HG03196 (cell line): ENCODE data around the gene CA10.

Source experiments
- ATAC-seq: cut with Tn5 transposase; IDR thresholded peaks from one replicate; pipeline ENCODE4 v1.9.1; 2021; ENCODE audit not compliant: unreplicated experiment

CA10 gene

GRCh38 chr17:51699303-51699702 lies 459.2 kb downstream of the CA10 start:
- ATAC-seq: no peak

GRCh38 chr17:51692917-51693316 lies 465.6 kb downstream of the CA10 start:
- ATAC-seq: no peak

- ATAC-seq: no peak
These were observed 470.6 kb downstream of the CA10 start for GRCh38 chr17:51687887-51688286.

GRCh38 chr17:51685287-51685909 lies 473.1 kb downstream of the CA10 start:
- ATAC-seq: no peak

- no peak for ATAC-seq
These were observed 474.3 kb downstream of the CA10 start for GRCh38 chr17:51684214-51684613.

GRCh38 chr17:51683291-51683690 lies 475.2 kb downstream of the CA10 start:
- no peak for ATAC-seq

- ATAC-seq: no peak
These were observed 476.4 kb downstream of the CA10 start for GRCh38 chr17:51682115-51682514.

GRCh38 chr17:51677875-51678274 lies 480.6 kb downstream of the CA10 start:
- ATAC-seq: no peak

- ATAC-seq: no peak
These were observed 481.6 kb downstream of the CA10 start for GRCh38 chr17:51676691-51677487.

GRCh38 chr17:51674579-51675255 lies 483.8 kb downstream of the CA10 start:
- no peak for ATAC-seq

GRCh38 chr17:51673070-51673469 lies 485.4 kb downstream of the CA10 start:
- ATAC-seq: no peak

- ATAC-seq: no peak
These were observed 486.4 kb downstream of the CA10 start for GRCh38 chr17:51672065-51672464.

GRCh38 chr17:51670899-51671298 lies 487.6 kb downstream of the CA10 start:
- no peak for ATAC-seq

GRCh38 chr17:51668963-51669246 lies 489.6 kb downstream of the CA10 start:
- ATAC-seq: no peak

- no peak for ATAC-seq
These were observed 490.2 kb downstream of the CA10 start for GRCh38 chr17:51668155-51668962.

GRCh38 chr17:51667706-51668083 lies 490.8 kb downstream of the CA10 start:
- no peak for ATAC-seq

- no peak for ATAC-seq
These were observed 491.4 kb downstream of the CA10 start for GRCh38 chr17:51666971-51667705.

GRCh38 chr17:51662204-51663056 lies 496.1 kb downstream of the CA10 start:
- ATAC-seq: no peak

GRCh38 chr17:51661403-51661802 lies 497.1 kb downstream of the CA10 start:
- ATAC-seq: no peak

GRCh38 chr17:51660266-51660665 lies 498.2 kb downstream of the CA10 start:
- no peak for ATAC-seq
